HG03025 (cell line): ENCODE measurements around the gene ANO3.
"Not testable (repeated sequence)": the region's sequence is repeated elsewhere in the genome, so short reads cannot be mapped to it uniquely, and the experiment has no call there.

Source experiments
- ATAC-seq: cut with Tn5 transposase; IDR thresholded peaks from one replicate; pipeline ENCODE4 v1.9.1; 2021; ENCODE audit warnings: mild to moderate bottlenecking, moderate library complexity; ENCODE audit not compliant: unreplicated experiment, low FRiP score

ANO3 gene

GRCh38 chr11:26618441-26618840, 286.5 kb downstream of the ANO3 start:
- no peak for ATAC-seq

- no peak for ATAC-seq
Measured at GRCh38 chr11:26620282-26621045, 288.5 kb downstream of the ANO3 start.

- no peak for ATAC-seq
Measured at GRCh38 chr11:26621132-26621531, 289.2 kb downstream of the ANO3 start.

- no peak for ATAC-seq
Measured at GRCh38 chr11:26622181-26622580, 290.3 kb downstream of the ANO3 start.

- no peak for ATAC-seq
Measured at GRCh38 chr11:26623076-26623659, 291.2 kb downstream of the ANO3 start.

- no peak for ATAC-seq
Measured at GRCh38 chr11:26626346-26626745, 294.4 kb downstream of the ANO3 start.

GRCh38 chr11:26632691-26633159, 300.8 kb downstream of the ANO3 start:
- ATAC-seq: peak; percentile 93

GRCh38 chr11:26643314-26643713, 311.4 kb downstream of the ANO3 start:
- ATAC-seq: not testable (repeated sequence)

GRCh38 chr11:26649884-26650283, 318.0 kb downstream of the ANO3 start:
- peak; percentile 91 for ATAC-seq

GRCh38 chr11:26651916-26652315, 320.0 kb downstream of the ANO3 start:
- ATAC-seq: no peak

- ATAC-seq: no peak
Measured at GRCh38 chr11:26655287-26655686, 323.4 kb downstream of the ANO3 start.

- no peak for ATAC-seq
Measured at GRCh38 chr11:26662916-26663315, 331.0 kb downstream of the ANO3 start.

- ATAC-seq: no peak
Measured at GRCh38 chr11:26665036-26665435, 333.1 kb downstream of the ANO3 start.

- ATAC-seq: no peak
Measured at GRCh38 chr11:26665946-26666345, 334.0 kb downstream of the ANO3 start.

- ATAC-seq: no peak
Measured at GRCh38 chr11:26675233-26675928, 343.5 kb downstream of the ANO3 start.

- no peak for ATAC-seq
Measured at GRCh38 chr11:26676641-26677040, 344.7 kb downstream of the ANO3 start.

- ATAC-seq: no peak
Measured at GRCh38 chr11:26677566-26677965, 345.6 kb downstream of the ANO3 start.

GRCh38 chr11:26687351-26687750, 355.4 kb downstream of the ANO3 start:
- ATAC-seq: no peak

- no peak for ATAC-seq
Measured at GRCh38 chr11:26688701-26689100, 356.8 kb downstream of the ANO3 start.

GRCh38 chr11:26696330-26696729, 364.4 kb downstream of the ANO3 start:
- no peak for ATAC-seq

GRCh38 chr11:26698224-26698623, 366.3 kb downstream of the ANO3 start:
- ATAC-seq: no peak
